OCI-LY3 (cell line): ENCODE results near the gene EMC10.

ENCODE experiments used
- EZH2phosphoT487 ChIP-seq: fragments of 200-600 bp; shearing (Covaris generic); IDR thresholded peaks from 2 replicates; pipeline ENCODE4 v1.6.1; 2018; ENCODE audit warnings: antibody characterized with exemption, mixed run types, low read depth
- TF ChIP-seq, protein P1 (sequence below): fragments of 200-600, 300-600 bp; sonication (generic); IDR thresholded peaks from 2 replicates; pipeline ENCODE4 v1.5.1; 2014; ENCODE audit warnings: antibody characterized with exemption, low read length, low read depth

DNA sequence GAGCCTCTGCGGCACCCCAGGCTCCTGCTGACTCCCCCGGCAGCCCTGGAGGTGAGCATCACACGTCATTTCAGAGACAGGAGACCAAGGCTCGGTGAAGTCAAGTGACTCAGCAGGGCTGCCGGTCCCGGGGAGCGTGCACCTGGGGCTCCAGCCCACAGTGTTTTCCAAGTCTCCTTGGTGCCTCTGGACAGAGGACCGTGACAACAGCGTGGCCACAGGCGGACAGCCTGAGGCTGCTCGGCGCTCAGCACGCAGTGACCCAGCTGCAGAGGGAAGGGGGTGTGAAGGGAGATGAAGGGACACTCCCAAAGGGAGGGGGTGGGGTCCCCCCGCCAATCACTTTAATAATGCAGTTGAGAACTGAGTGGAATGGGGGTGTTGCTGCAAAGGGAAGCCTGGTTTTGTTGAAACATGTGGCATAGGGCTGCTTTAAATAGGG lies 54.9 kb downstream of the EMC10 start:
- TF ChIP-seq, protein P1, sequence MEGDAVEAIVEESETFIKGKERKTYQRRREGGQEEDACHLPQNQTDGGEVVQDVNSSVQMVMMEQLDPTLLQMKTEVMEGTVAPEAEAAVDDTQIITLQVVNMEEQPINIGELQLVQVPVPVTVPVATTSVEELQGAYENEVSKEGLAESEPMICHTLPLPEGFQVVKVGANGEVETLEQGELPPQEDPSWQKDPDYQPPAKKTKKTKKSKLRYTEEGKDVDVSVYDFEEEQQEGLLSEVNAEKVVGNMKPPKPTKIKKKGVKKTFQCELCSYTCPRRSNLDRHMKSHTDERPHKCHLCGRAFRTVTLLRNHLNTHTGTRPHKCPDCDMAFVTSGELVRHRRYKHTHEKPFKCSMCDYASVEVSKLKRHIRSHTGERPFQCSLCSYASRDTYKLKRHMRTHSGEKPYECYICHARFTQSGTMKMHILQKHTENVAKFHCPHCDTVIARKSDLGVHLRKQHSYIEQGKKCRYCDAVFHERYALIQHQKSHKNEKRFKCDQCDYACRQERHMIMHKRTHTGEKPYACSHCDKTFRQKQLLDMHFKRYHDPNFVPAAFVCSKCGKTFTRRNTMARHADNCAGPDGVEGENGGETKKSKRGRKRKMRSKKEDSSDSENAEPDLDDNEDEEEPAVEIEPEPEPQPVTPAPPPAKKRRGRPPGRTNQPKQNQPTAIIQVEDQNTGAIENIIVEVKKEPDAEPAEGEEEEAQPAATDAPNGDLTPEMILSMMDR: no peak
- no peak for TF ChIP-seq EZH2phosphoT487
